ENCODE data around the gene CLEC18A. TPM values are rescaled to one million over a fixed set of nuclear protein-coding genes. Genes with fewer than 3 reads are reported as not detected.
"Not testable (repeated sequence)": the region's sequence is repeated elsewhere in the genome, so short reads cannot be mapped to it uniquely, and the experiment has no call there.

The CLEC18A gene
- total and polyA plus RNA-seq, 2 of the 4 experiments (the other 2 are of a cell fraction) = under 0.01 TPM; not detected in 1

GRCh38 chr16:70011120-70011519 is 60.0 kb downstream of the CLEC18A start:
- H3K9me1 ChIP-seq (ENCODE audit: insufficient read depth, low read length); H3K56ac ChIP-seq (ENCODE audit: extremely low read depth, insufficient read depth, low read length); H4K8ac ChIP-seq (ENCODE audit: low read depth in 2 of 2, low read length in 2 of 2); H3K9ac ChIP-seq (ENCODE audit: low read depth, low read length); H2BK120ac ChIP-seq (ENCODE audit: low read depth, low read length); H2BK20ac ChIP-seq (ENCODE audit: low read depth, low read length); CTCF ChIA-PET; ATAC-seq (ENCODE audit: low read depth); H3K4ac ChIP-seq (ENCODE audit: low read depth, low read length); H3K27me3 ChIP-seq (ENCODE audit: control insufficient read depth, insufficient read depth, low read length); dilution Hi-C loops (cut with HindIII; ENCODE audit: low sequenced_read_pairs, unreplicated experiment); POLR2A ChIA-PET (ENCODE audit: unreplicated experiment); H2BK15ac ChIP-seq (ENCODE audit: low read depth, low read length); in situ Hi-C loops (cut with MboI; ENCODE audit: low sequenced_read_pairs); H3K18ac ChIP-seq (ENCODE audit: low read depth, low read length); H2AFZ ChIP-seq (replicated peaks; ENCODE audit: low read length, poor library complexity); H3K4me3 ChIP-seq (ENCODE audit: insufficient read depth, low read depth, low read length); H2BK5ac ChIP-seq (ENCODE audit: low read depth, low read length, poor library complexity, severe bottlenecking); H3K9me3 ChIP-seq (ENCODE audit: control insufficient read depth, insufficient read depth, low read length); H2AK9ac ChIP-seq (replicated peaks; ENCODE audit: low read depth, low read length, poor library complexity); DNase-seq; H4K5ac ChIP-seq (ENCODE audit: low read depth, low read length); BruUV-seq (replicated peaks); H4K20me1 ChIP-seq (ENCODE audit: insufficient read depth, low read length); H3K79me1 ChIP-seq (ENCODE audit: low read depth in 1 of 2, low read length in 2 of 2); H4K91ac ChIP-seq (ENCODE audit: insufficient read depth, low read depth, low read length); H2AK5ac ChIP-seq (ENCODE audit: low read depth, low read length); H3K14ac ChIP-seq (replicated peaks; ENCODE audit: low read depth, low read length); H3K4me1 ChIP-seq (ENCODE audit: control insufficient read depth, insufficient read depth, low read length); H3K4me2 ChIP-seq (ENCODE audit: low read depth, low read length); H3K23ac ChIP-seq (ENCODE audit: low read depth, low read length); intact Hi-C loops (cut with micrococcal nuclease); H3K27ac ChIP-seq (ENCODE audit: insufficient read depth, low read length): not testable (repeated sequence)
- H3K36me3 ChIP-seq (ENCODE audit: control insufficient read depth, insufficient read depth, low read length) = peaks cover 14% of the 10 kb centered on the region; the same call in 1 of the 2 replicates
- WGBS, 2 experiments (ENCODE audit: extremely low coverage in 2 of 2, insufficient read length in 1 of 2) = no CpG with 5 or more reads among the region's 11 CpGs

GRCh38 chr16:70012354-70012753 is 61.2 kb downstream of the CLEC18A start:
- H3K27me3 ChIP-seq (ENCODE audit: control insufficient read depth, insufficient read depth, low read length); BruUV-seq (replicated peaks); H3K56ac ChIP-seq (ENCODE audit: extremely low read depth, insufficient read depth, low read length); H2AK9ac ChIP-seq (replicated peaks; ENCODE audit: low read depth, low read length, poor library complexity); H3K27ac ChIP-seq (ENCODE audit: insufficient read depth, low read length); H3K23ac ChIP-seq (ENCODE audit: low read depth, low read length); H4K20me1 ChIP-seq (ENCODE audit: insufficient read depth, low read length); H3K4me3 ChIP-seq (ENCODE audit: insufficient read depth, low read depth, low read length); H3K4ac ChIP-seq (ENCODE audit: low read depth, low read length); H2AK5ac ChIP-seq (ENCODE audit: low read depth, low read length); in situ Hi-C loops (cut with MboI; ENCODE audit: low sequenced_read_pairs); H3K14ac ChIP-seq (replicated peaks; ENCODE audit: low read depth, low read length); H3K9me1 ChIP-seq (ENCODE audit: insufficient read depth, low read length); H4K8ac ChIP-seq (ENCODE audit: low read depth in 2 of 2, low read length in 2 of 2); H2BK5ac ChIP-seq (ENCODE audit: low read depth, low read length, poor library complexity, severe bottlenecking); H4K91ac ChIP-seq (ENCODE audit: insufficient read depth, low read depth, low read length); H3K9me3 ChIP-seq (ENCODE audit: control insufficient read depth, insufficient read depth, low read length); H4K5ac ChIP-seq (ENCODE audit: low read depth, low read length); H3K4me2 ChIP-seq (ENCODE audit: low read depth, low read length); H3K18ac ChIP-seq (ENCODE audit: low read depth, low read length); dilution Hi-C loops (cut with HindIII; ENCODE audit: low sequenced_read_pairs, unreplicated experiment); H2BK15ac ChIP-seq (ENCODE audit: low read depth, low read length); DNase-seq; CTCF ChIA-PET; H2AFZ ChIP-seq (replicated peaks; ENCODE audit: low read length, poor library complexity); H2BK20ac ChIP-seq (ENCODE audit: low read depth, low read length); H3K4me1 ChIP-seq (ENCODE audit: control insufficient read depth, insufficient read depth, low read length); H3K79me1 ChIP-seq (ENCODE audit: low read depth in 1 of 2, low read length in 2 of 2); ATAC-seq (ENCODE audit: low read depth); H2BK120ac ChIP-seq (ENCODE audit: low read depth, low read length); intact Hi-C loops (cut with micrococcal nuclease); POLR2A ChIA-PET (ENCODE audit: unreplicated experiment); H3K9ac ChIP-seq (ENCODE audit: low read depth, low read length): not testable (repeated sequence)
- 85% methylated on average over 7 of the region's 11 CpGs; no CpG with 5 or more reads in 1 of the 2 experiments for WGBS, 2 experiments (ENCODE audit: extremely low coverage in 2 of 2, insufficient read length in 1 of 2)
- peaks cover 17% of the 10 kb centered on the region for H3K36me3 ChIP-seq (ENCODE audit: control insufficient read depth, insufficient read depth, low read length)
